ENCODE data around the gene PLK1.

- TF ChIP-seq CTCF (conservative IDR thresholded peaks at IDR 0.05; ENCODE audit: low read depth, low read length) (no peak), MAZ (IDR thresholded peaks at IDR 0.05; ENCODE audit: borderline replicate concordance, low read depth, low read length) (no peak; the same call in 1 of the 2 replicates), USF2 (IDR thresholded peaks at IDR 0.05; ENCODE audit: low read depth, low read length) (no peak), POLR2A (IDR thresholded peaks at IDR 0.05; ENCODE audit: low read depth, low read length) (no peak), SMC3 (IDR thresholded peaks at IDR 0.05; ENCODE audit: low read depth, low read length) (no peak), MXI1 (IDR thresholded peaks at IDR 0.05; ENCODE audit: borderline replicate concordance, low read depth, low read length) (no peak), RAD21 (IDR thresholded peaks at IDR 0.05; ENCODE audit: low read length) (no peak), MAFK (IDR thresholded peaks at IDR 0.05; ENCODE audit: low read depth, low read length) (no peak), CEBPB (IDR thresholded peaks at IDR 0.05; ENCODE audit: low read depth, low read length) (0 out of 2 replicates have a peak, but pooled peaks have one; percentile 7)
Measured at GRCh38 chr16:23670137-23670776, 8.4 kb upstream of the PLK1 start.

Measured in IMR-90 (cell line).